ENCODE measurements around the gene INO80B. TPM values are rescaled to one million over a fixed set of nuclear protein-coding genes. Genes with fewer than 3 reads are reported as not detected.
A peak's percentile ranks its signal among the peaks of the same experiment; 100 is the strongest.

Gene INO80B
- total and polyA plus RNA-seq, 2 of the 8 experiments (the other 6 are each of a cell fraction or from before 2014, with no cell fraction given), result 3.9 to 18.5 TPM

DNA sequence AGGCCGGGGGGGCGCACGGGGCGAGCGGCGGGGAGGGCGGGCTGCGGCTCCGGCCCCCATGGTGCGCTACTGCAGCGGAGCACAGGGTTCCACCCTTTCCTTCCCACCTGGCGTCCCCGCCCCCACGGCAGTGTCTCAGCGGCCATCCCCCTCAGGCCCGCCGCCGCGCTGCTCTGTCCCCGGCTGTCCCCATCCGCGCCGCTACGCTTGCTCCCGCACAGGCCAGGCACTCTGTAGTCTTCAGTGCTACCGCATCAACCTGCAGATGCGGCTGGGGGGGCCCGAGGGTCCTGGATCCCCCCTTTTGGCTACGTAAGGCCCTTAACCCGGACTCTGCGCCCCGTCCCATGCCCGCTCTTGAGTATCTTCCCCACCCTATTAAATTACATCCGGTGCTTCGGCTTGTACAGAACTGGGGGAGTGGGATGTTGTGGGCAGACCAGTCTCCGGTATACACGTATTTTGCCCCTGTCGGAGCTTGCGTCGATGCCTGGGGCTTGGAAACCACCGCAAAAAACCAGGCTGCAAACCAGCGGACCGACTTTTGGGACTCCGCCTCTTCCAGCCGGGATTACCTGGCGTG, 2.8 kb downstream of the INO80B start:
- H3K27me3 ChIP-seq (replicated peaks in 1 of 4; ENCODE audit: control insufficient read depth in 3 of 4, extremely low read depth in 1 of 4, insufficient read depth in 3 of 4, low read length in 3 of 4), result no peaks in the 10 kb centered on the region
- H2BK12ac ChIP-seq (ENCODE audit: low read depth, low read length), result no peak overlapping the region
- no peak overlapping the region for H3K23ac ChIP-seq (ENCODE audit: insufficient read length)
- 0 out of 2 replicates have a peak overlapping the region, but pooled peaks have one; percentile 13 for H2AK5ac ChIP-seq (ENCODE audit: low read depth, low read length)
- H3K79me2 ChIP-seq (ENCODE audit: control insufficient read depth in 1 of 2, insufficient read depth in 2 of 2, low read length in 2 of 2), result peaks cover 0 to 9% of the 10 kb centered on the region in 2 experiments; a peak in 1 of 4 replicates
- peak overlapping the region; percentile 94 for H2BK5ac ChIP-seq (ENCODE audit: low read depth, low read length)
- ChIA-PET POLR2A (ENCODE audit: partially characterized antibody) (interaction anchor here (0.7 to 10.5 kb wide), 19 partner anchors 9 to 276 kb away, joined by 3 to 89 read pairs (median 5); partner anchors contain the start of genes C2orf81, CCDC142, MRPL53 and MTHFD2), CTCF (ENCODE audit: partially characterized antibody) (interaction anchor here (0.8 to 10.5 kb wide), 8 partner anchors 11 to 191 kb away, joined by 3 to 86 read pairs (median 9); partner anchors contain the start of genes CCDC142, MRPL53 and TTC31)
- peaks cover 0 to 11% (median 1%) of the 10 kb centered on the region in 4 experiments; a peak in 3 of 8 replicates for H3K36me3 ChIP-seq (ENCODE audit: control insufficient read depth in 2 of 4, insufficient read depth in 4 of 4, low read length in 3 of 4)
- H4K8ac ChIP-seq (ENCODE audit: extremely low read depth, insufficient read depth, low read length), result peak overlapping the region; percentile 96
- H4K91ac ChIP-seq (replicated peaks; ENCODE audit: insufficient read length, low read length), result peak overlapping the region; percentile 81
- H4K20me1 ChIP-seq (replicated peaks in 1 of 2; ENCODE audit: control insufficient read depth in 1 of 2, insufficient read depth in 2 of 2, low read length in 2 of 2), result no peaks in the 10 kb centered on the region
- H2BK20ac ChIP-seq (ENCODE audit: low read length), result no peak overlapping the region
- H3K18ac ChIP-seq (ENCODE audit: extremely low read depth, low read length), result peak overlapping the region; percentile 34; the same call in 1 of the 2 replicates
- no peak for FAIRE-seq
- no peak overlapping the region for H3K4ac ChIP-seq (replicated peaks; ENCODE audit: insufficient read length, low read depth, low read length)
- peaks cover 0 to 10% (median 2%) of the 10 kb centered on the region in 4 experiments; a peak in 5 of 7 replicates for H3K4me1 ChIP-seq (replicated peaks in 1 of 4; ENCODE audit: control insufficient read depth in 3 of 4, insufficient read depth in 4 of 4, low read length in 3 of 4)
- no peaks in the 10 kb centered on the region; the same call in 1 of the 2 replicates for H3K79me1 ChIP-seq (ENCODE audit: low read depth, low read length)
- peak overlapping the region; percentile 37; the same call in 1 of the 2 replicates for H2BK15ac ChIP-seq (ENCODE audit: low read length)
- H3K4me3 ChIP-seq (ENCODE audit: extremely low read depth in 1 of 4, insufficient read depth in 2 of 4, low read depth in 3 of 4, low read length in 4 of 4), result peak overlapping the region; percentile 64 to 84 (median 84)
- peak overlapping the region; percentile 91 to 93 for H3K4me2 ChIP-seq (ENCODE audit: insufficient read depth in 1 of 2, low read depth in 2 of 2, low read length in 2 of 2)
- no peaks in the 10 kb centered on the region for H3K9me3 ChIP-seq (ENCODE audit: insufficient read depth in 2 of 2, low read depth in 1 of 2, low read length in 1 of 2)
- H3K9ac ChIP-seq (replicated peaks in 1 of 4; ENCODE audit: extremely low read depth in 1 of 4, low read depth in 3 of 4, low read length in 3 of 4), result peak overlapping the region; percentile 68 to 93 (median 91)
- H2AFZ ChIP-seq (ENCODE audit: low read length), result peak overlapping the region; percentile 43; the same call in 1 of the 2 replicates
- no peak overlapping the region for H2BK120ac ChIP-seq (replicated peaks; ENCODE audit: low read depth, low read length)
- peak overlapping the region; percentile 95 for H3K27ac ChIP-seq (ENCODE audit: low read depth, low read length)
- no peak overlapping the region for H3K14ac ChIP-seq (ENCODE audit: insufficient read length)
- peak overlapping the region; percentile 65 for H3K56ac ChIP-seq (replicated peaks; ENCODE audit: insufficient read length, low read depth, low read length)
- peak in 1 of 2 experiments; percentile 88 for DNase-seq (ENCODE audit: low read depth in 1 of 2, low spot score in 2 of 2)
- WGBS, 2 experiments (ENCODE audit: extremely low coverage in 1 of 2, insufficient coverage in 1 of 2, insufficient read length in 1 of 2, insufficient replicate concordance in 2 of 2, low coverage in 1 of 2, low lambda C conversion rate in 2 of 2, missing lambda C conversion rate in 1 of 2), result 2% methylated on average over 29 of the region's 46 CpGs; no CpG with 5 or more reads in 1 of the 2 experiments
- H4K5ac ChIP-seq (ENCODE audit: insufficient read length, low read depth, low read length), result peak overlapping the region; percentile 71
- peaks cover 16% of the 10 kb centered on the region; the same call in 1 of the 2 replicates for H3K23me2 ChIP-seq (ENCODE audit: low read depth, low read length)
- peak; percentile 42; the same call in 1 of the 2 replicates for TF ChIP-seq YY1 (IDR thresholded peaks at IDR 0.05; ENCODE audit: low read depth, low read length)
- no peak; the same call in none of the 2 replicates for TF ChIP-seq POLR2AphosphoS5 (IDR thresholded peaks at IDR 0.05; ENCODE audit: low read depth, low read length)
- TF ChIP-seq ASH2L (IDR thresholded peaks at IDR 0.05; ENCODE audit: low read length), result peak; percentile 83
- no peak for TF ChIP-seq SIX5 (IDR thresholded peaks at IDR 0.05; ENCODE audit: low read depth, low read length)
- no peak for TF ChIP-seq HDAC2 (IDR thresholded peaks at IDR 0.05; ENCODE audit: borderline replicate concordance in 1 of 2, low read depth in 2 of 2, low read length in 2 of 2)
- TF ChIP-seq BCL11A (IDR thresholded peaks at IDR 0.05; ENCODE audit: low read depth in 2 of 2, low read length in 2 of 2), result no peak
- TF ChIP-seq TBP (IDR thresholded peaks at IDR 0.05; ENCODE audit: low read depth, low read length), result peak; percentile 69
- no peak for TF ChIP-seq CHD2 (IDR thresholded peaks at IDR 0.05; ENCODE audit: low read length)
- TF ChIP-seq POU5F1 (IDR thresholded peaks at IDR 0.05; ENCODE audit: low read depth, low read length), result no peak
- peak; percentile 70 for TF ChIP-seq SAP30 (IDR thresholded peaks at IDR 0.05; ENCODE audit: insufficient read depth, insufficient replicate concordance, low read length)
- peak; percentile 40 for TF ChIP-seq KDM4A (IDR thresholded peaks at IDR 0.05; ENCODE audit: low read depth, low read length, severe bottlenecking)
